ENCODE measurements around the gene PF4V1.

The PF4V1 gene

GRCh38 chr4:73853246-73853704, at the start of gene PF4V1:
TSS of gene PF4V1 (plus strand) at chr4:73853296. CDS start at chr4:73853363, 67 bp downstream.
- no peak for DNase-seq

GRCh38 chr4:73810191-73810590, 42.9 kb upstream of the PF4V1 start:
- no peak for DNase-seq

- no peak for DNase-seq
These were observed 41.3 kb upstream of the PF4V1 start for GRCh38 chr4:73811841-73812240.

GRCh38 chr4:73814679-73815078, 38.4 kb upstream of the PF4V1 start:
- no peak for DNase-seq

- DNase-seq = peak; percentile 41 to 63 (median 57)
These were observed 38.0 kb upstream of the PF4V1 start for GRCh38 chr4:73815145-73815544.

- DNase-seq = peak; percentile 62 to 78 (median 76)
These were observed 36.3 kb upstream of the PF4V1 start for GRCh38 chr4:73816814-73817213.

- no peak for DNase-seq
These were observed 35.8 kb upstream of the PF4V1 start for GRCh38 chr4:73817341-73817740.

GRCh38 chr4:73821325-73821724, 31.8 kb upstream of the PF4V1 start:
- no peak for DNase-seq

- DNase-seq = no peak
These were observed 30.7 kb upstream of the PF4V1 start for GRCh38 chr4:73822389-73822788.

- DNase-seq = peak; percentile 64 to 73 (median 66)
These were observed 30.1 kb upstream of the PF4V1 start for GRCh38 chr4:73822812-73823504.

GRCh38 chr4:73823760-73824159, 29.3 kb upstream of the PF4V1 start:
- no peak for DNase-seq

- DNase-seq = peak; percentile 48 to 74 (median 70)
These were observed 24.1 kb upstream of the PF4V1 start for GRCh38 chr4:73828956-73829355.

GRCh38 chr4:73831569-73831968, 21.5 kb upstream of the PF4V1 start:
- DNase-seq = no peak

- no peak for DNase-seq
These were observed 20.4 kb upstream of the PF4V1 start for GRCh38 chr4:73832651-73833237.

- peak in 1 of 3 donors; percentile 41 for DNase-seq
These were observed 16.5 kb upstream of the PF4V1 start, which contains the start of gene CXCL6 for GRCh38 chr4:73836373-73837279. TSS of gene CXCL6 (plus strand) at chr4:73836678. CDS start at chr4:73836751, 73 bp downstream.

GRCh38 chr4:73839071-73839470, 14.0 kb upstream of the PF4V1 start:
- DNase-seq = no peak

GRCh38 chr4:73839715-73840114, 13.4 kb upstream of the PF4V1 start:
- DNase-seq = no peak

GRCh38 chr4:73841243-73841925, 11.7 kb upstream of the PF4V1 start:
- DNase-seq = no peak

- DNase-seq = no peak
These were observed 10.4 kb upstream of the PF4V1 start for GRCh38 chr4:73842696-73843095.

GRCh38 chr4:73843369-73843768, 9.7 kb upstream of the PF4V1 start:
- DNase-seq = no peak

- DNase-seq = peak; percentile 45 to 80 (median 74)
These were observed 8.8 kb upstream of the PF4V1 start for GRCh38 chr4:73844345-73844744.

GRCh38 chr4:73844806-73845205, 8.3 kb upstream of the PF4V1 start:
- no peak for DNase-seq

All from suppressor macrophage treated with lipopolysaccharide for 1 hour (primary cell).